ENCODE results near the gene FKBP5. TPM values are rescaled to one million over a fixed set of nuclear protein-coding genes. Genes with fewer than 3 reads are reported as not detected.
"Not testable (repeated sequence)": the region's sequence is repeated elsewhere in the genome, so short reads cannot be mapped to it uniquely, and the experiment has no call there.

The FKBP5 gene
- total RNA-seq, 1 experiment from 2014 or later: 28.3 TPM

- Histone ChIP-seq H3K36me3 (ENCODE audit: insufficient read depth, low read length) (no peaks in the 10 kb centered on the region), H3K4me1 (ENCODE audit: low read length) (peaks cover 6% of the 10 kb centered on the region), H3K27me3 (ENCODE audit: low read length) (no peaks in the 10 kb centered on the region), H3K4me2 (ENCODE audit: low read depth, low read length, poor library complexity, severe bottlenecking) (no peak overlapping the region), H3K4me3 (ENCODE audit: low read length) (no peak overlapping the region), H3K9ac (ENCODE audit: low read length) (no peak overlapping the region), H3K27ac (ENCODE audit: low read length) (no peak overlapping the region), H3K79me2 (ENCODE audit: low read length) (no peaks in the 10 kb centered on the region), H4K20me1 (ENCODE audit: insufficient read depth, low read depth, low read length) (no peaks in the 10 kb centered on the region), H3K9me3 (ENCODE audit: low read length) (no peaks in the 10 kb centered on the region), H2AFZ (ENCODE audit: low read length) (no peak overlapping the region), H3K9me2 (replicated peaks; ENCODE audit: insufficient read depth, low read length) (no peaks in the 10 kb centered on the region)
- DNase-seq: no peak
These were observed 19.9 kb upstream of the FKBP5 start for GRCh38 chr6:35708585-35708984.

GRCh38 chr6:35707714-35708407, 19.1 kb upstream of the FKBP5 start:
- no peak for DNase-seq
- Histone ChIP-seq H3K9me3 (ENCODE audit: low read length) (no peaks in the 10 kb centered on the region), H3K4me1 (ENCODE audit: low read length) (no peaks in the 10 kb centered on the region), H3K27ac (ENCODE audit: low read length) (no peak overlapping the region), H2AFZ (ENCODE audit: low read length) (no peak overlapping the region), H3K4me3 (ENCODE audit: low read length) (no peak overlapping the region), H4K20me1 (ENCODE audit: insufficient read depth, low read depth, low read length) (no peaks in the 10 kb centered on the region), H3K27me3 (ENCODE audit: low read length) (no peaks in the 10 kb centered on the region), H3K36me3 (ENCODE audit: insufficient read depth, low read length) (no peaks in the 10 kb centered on the region), H3K9ac (ENCODE audit: low read length) (no peak overlapping the region), H3K4me2 (ENCODE audit: low read depth, low read length, poor library complexity, severe bottlenecking) (no peak overlapping the region), H3K9me2 (replicated peaks; ENCODE audit: insufficient read depth, low read length) (no peaks in the 10 kb centered on the region), H3K79me2 (ENCODE audit: low read length) (no peaks in the 10 kb centered on the region)

- no peak overlapping the region for H3K4me2 ChIP-seq (ENCODE audit: low read depth, low read length, poor library complexity, severe bottlenecking)
- H3K9me3 ChIP-seq (ENCODE audit: low read length): no peaks in the 10 kb centered on the region
- H3K4me1 ChIP-seq (ENCODE audit: low read length): no peaks in the 10 kb centered on the region
- no peaks in the 10 kb centered on the region for H3K27me3 ChIP-seq (ENCODE audit: low read length)
- no peak overlapping the region for H3K27ac ChIP-seq (ENCODE audit: low read length)
- DNase-seq: no peak
- H3K79me2 ChIP-seq (ENCODE audit: low read length): no peaks in the 10 kb centered on the region
- no peak overlapping the region for H3K4me3 ChIP-seq (ENCODE audit: low read length)
- H4K20me1 ChIP-seq (ENCODE audit: insufficient read depth, low read depth, low read length): no peaks in the 10 kb centered on the region
- no peaks in the 10 kb centered on the region for H3K9me2 ChIP-seq (replicated peaks; ENCODE audit: insufficient read depth, low read length)
- H3K9ac ChIP-seq (ENCODE audit: low read length): no peak overlapping the region
- H3K36me3 ChIP-seq (ENCODE audit: insufficient read depth, low read length): no peaks in the 10 kb centered on the region
- no peak overlapping the region for H2AFZ ChIP-seq (ENCODE audit: low read length)
These were observed 17.8 kb upstream of the FKBP5 start for GRCh38 chr6:35706468-35706867.

- no peak overlapping the region for H3K4me3 ChIP-seq (ENCODE audit: low read length)
- H3K4me1 ChIP-seq (ENCODE audit: low read length): peaks cover 10% of the 10 kb centered on the region
- no peak overlapping the region for H3K4me2 ChIP-seq (ENCODE audit: low read depth, low read length, poor library complexity, severe bottlenecking)
- H3K36me3 ChIP-seq (ENCODE audit: insufficient read depth, low read length): no peaks in the 10 kb centered on the region
- no peaks in the 10 kb centered on the region for H3K27me3 ChIP-seq (ENCODE audit: low read length)
- H2AFZ ChIP-seq (ENCODE audit: low read length): no peak overlapping the region
- H3K79me2 ChIP-seq (ENCODE audit: low read length): no peaks in the 10 kb centered on the region
- DNase-seq: no peak
- H4K20me1 ChIP-seq (ENCODE audit: insufficient read depth, low read depth, low read length): no peaks in the 10 kb centered on the region
- no peaks in the 10 kb centered on the region for H3K9me3 ChIP-seq (ENCODE audit: low read length)
- H3K9me2 ChIP-seq (replicated peaks; ENCODE audit: insufficient read depth, low read length): no peaks in the 10 kb centered on the region
- H3K9ac ChIP-seq (ENCODE audit: low read length): no peak overlapping the region
- no peak overlapping the region for H3K27ac ChIP-seq (ENCODE audit: low read length)
These were observed 14.8 kb upstream of the FKBP5 start for GRCh38 chr6:35703554-35703953.

- H3K36me3 ChIP-seq (ENCODE audit: insufficient read depth, low read length): no peaks in the 10 kb centered on the region
- no peak overlapping the region for H3K27ac ChIP-seq (ENCODE audit: low read length)
- H2AFZ ChIP-seq (ENCODE audit: low read length): peak overlapping the region; percentile 52; the same call in 1 of the 2 replicates
- H3K9me2 ChIP-seq (replicated peaks; ENCODE audit: insufficient read depth, low read length): no peaks in the 10 kb centered on the region
- no peak for DNase-seq
- no peak overlapping the region for H3K9ac ChIP-seq (ENCODE audit: low read length)
- no peaks in the 10 kb centered on the region for H4K20me1 ChIP-seq (ENCODE audit: insufficient read depth, low read depth, low read length)
- H3K9me3 ChIP-seq (ENCODE audit: low read length): no peaks in the 10 kb centered on the region
- peaks cover 10% of the 10 kb centered on the region for H3K4me1 ChIP-seq (ENCODE audit: low read length)
- H3K4me3 ChIP-seq (ENCODE audit: low read length): no peak overlapping the region
- H3K4me2 ChIP-seq (ENCODE audit: low read depth, low read length, poor library complexity, severe bottlenecking): no peak overlapping the region
- H3K27me3 ChIP-seq (ENCODE audit: low read length): no peaks in the 10 kb centered on the region
- no peaks in the 10 kb centered on the region for H3K79me2 ChIP-seq (ENCODE audit: low read length)
These were observed 10.1 kb upstream of the FKBP5 start for GRCh38 chr6:35698858-35699257.

GRCh38 chr6:35698430-35698829, 9.7 kb upstream of the FKBP5 start:
- Histone ChIP-seq H3K4me1 (ENCODE audit: low read length) (peaks cover 10% of the 10 kb centered on the region), H2AFZ (ENCODE audit: low read length) (peak overlapping the region; percentile 52; the same call in 1 of the 2 replicates)
- H3K36me3 ChIP-seq (ENCODE audit: insufficient read depth, low read length); H3K79me2 ChIP-seq (ENCODE audit: low read length); H4K20me1 ChIP-seq (ENCODE audit: insufficient read depth, low read depth, low read length); H3K27me3 ChIP-seq (ENCODE audit: low read length); H3K4me3 ChIP-seq (ENCODE audit: low read length); H3K27ac ChIP-seq (ENCODE audit: low read length); H3K9me2 ChIP-seq (replicated peaks; ENCODE audit: insufficient read depth, low read length); H3K4me2 ChIP-seq (ENCODE audit: low read depth, low read length, poor library complexity, severe bottlenecking); DNase-seq; H3K9ac ChIP-seq (ENCODE audit: low read length); H3K9me3 ChIP-seq (ENCODE audit: low read length): not testable (repeated sequence)

- Histone ChIP-seq H3K4me3 (ENCODE audit: low read length) (no peak overlapping the region), H3K27me3 (ENCODE audit: low read length) (no peaks in the 10 kb centered on the region), H3K4me2 (ENCODE audit: low read depth, low read length, poor library complexity, severe bottlenecking) (no peak overlapping the region), H3K79me2 (ENCODE audit: low read length) (no peaks in the 10 kb centered on the region), H3K9me3 (ENCODE audit: low read length) (no peaks in the 10 kb centered on the region), H3K36me3 (ENCODE audit: insufficient read depth, low read length) (no peaks in the 10 kb centered on the region), H3K27ac (ENCODE audit: low read length) (no peak overlapping the region), H3K9ac (ENCODE audit: low read length) (no peak overlapping the region), H3K9me2 (replicated peaks; ENCODE audit: insufficient read depth, low read length) (no peaks in the 10 kb centered on the region), H2AFZ (ENCODE audit: low read length) (no peak overlapping the region), H4K20me1 (ENCODE audit: insufficient read depth, low read depth, low read length) (no peaks in the 10 kb centered on the region), H3K4me1 (ENCODE audit: low read length) (peaks cover 10% of the 10 kb centered on the region)
- no peak for DNase-seq
These were observed 5.7 kb upstream of the FKBP5 start for GRCh38 chr6:35694462-35694861.

- Histone ChIP-seq H3K27me3 (ENCODE audit: low read length) (no peaks in the 10 kb centered on the region), H3K27ac (ENCODE audit: low read length) (no peak overlapping the region), H3K4me2 (ENCODE audit: low read depth, low read length, poor library complexity, severe bottlenecking) (no peak overlapping the region), H4K20me1 (ENCODE audit: insufficient read depth, low read depth, low read length) (no peaks in the 10 kb centered on the region), H3K9me3 (ENCODE audit: low read length) (no peaks in the 10 kb centered on the region), H3K36me3 (ENCODE audit: insufficient read depth, low read length) (no peaks in the 10 kb centered on the region), H3K9me2 (replicated peaks; ENCODE audit: insufficient read depth, low read length) (no peaks in the 10 kb centered on the region), H3K4me3 (ENCODE audit: low read length) (no peak overlapping the region), H2AFZ (ENCODE audit: low read length) (no peak overlapping the region), H3K4me1 (ENCODE audit: low read length) (peaks cover 14% of the 10 kb centered on the region), H3K9ac (ENCODE audit: low read length) (no peak overlapping the region), H3K79me2 (ENCODE audit: low read length) (peaks cover 20% of the 10 kb centered on the region)
- no peak for DNase-seq
These were observed 2.5 kb upstream of the FKBP5 start for GRCh38 chr6:35691027-35691824.

Data from Karpas-422 (cell line).